K562 (cell line): ENCODE results near the gene SRL. TPM values are rescaled to one million over a fixed set of nuclear protein-coding genes. Genes with fewer than 3 reads are reported as not detected.
A peak's percentile ranks its signal among the peaks of the same experiment; 100 is the strongest.

Experiments used
- BRF1 ChIP-seq: IDR thresholded peaks from 3 replicates; pipeline ENCODE4 v1.6.1; 2011; ENCODE audit warnings: borderline replicate concordance, mild to moderate bottlenecking; ENCODE audit not compliant: insufficient read length; ENCODE audit errors: extremely low read depth
- FOXA3 ChIP-seq, 2 experiments: fragments of 450-650 bp in 1 of 2; sonication (generic) in 1 of 2; formaldehyde crosslinking; IDR thresholded peaks in 1 of 2; conservative IDR thresholded peaks in 1 of 2; 2 replicates each; pipeline versions ENCODE4 v1.4.0 to v1.8.0; 2020 to 2022; ENCODE audit warnings: mild to moderate bottlenecking in 2 of 2, missing genetic modification reagents in 1 of 2
- KLF10 ChIP-seq: fragments of 250-450 bp; sonication (Bioruptor Pico); IDR thresholded peaks from 2 replicates; pipeline ENCODE4 v1.6.1; 2021; ENCODE audit warnings: matching md5 sums
- L3MBTL2 ChIP-seq: fragments of 450-650 bp; IDR thresholded peaks from 2 replicates; pipeline ENCODE4 v1.6.1; 2016; ENCODE audit warnings: mild to moderate bottlenecking, moderate library complexity
- ZC3H4 ChIP-seq: sonication (generic); formaldehyde crosslinking; IDR thresholded peaks from 2 replicates; pipeline ENCODE4 v1.9.0; 2021; ENCODE audit warnings: missing genetic modification reagents, borderline replicate concordance
- ZNF384 ChIP-seq: IDR thresholded peaks from 2 replicates; pipeline ENCODE4 v1.6.1; 2012; ENCODE audit warnings: low read depth, low read length, improper control_type of control experiment
- polyA plus RNA-seq, 8 experiments: library from polyadenylated mRNA; depleted of rRNA in 4 of 8; stranded (reverse) in 5 of 8; unstranded in 3 of 8; fragments of >200 nt; fragmentation: Nextera tagmentation in 2 of 8; fragmentation: Illumina TruSeq in 1 of 8; extraction: Ambion mirVana in 2 of 8; extraction: Trizol in 1 of 8; gene quantifications; 2 replicates each; pipeline versions ENCODE4 v1.2.1 to v1.2.3, GENCODE V29; 2011 to 2014; ENCODE audit warnings: inconsistent platforms in 1 of 8, missing spikeins in 1 of 8
- total RNA-seq, 7 experiments: library from RNA; depleted of rRNA in 6 of 7; stranded (reverse); fragments of >200 nt in 6 of 7; fragmentation: Illumina TruSeq in 2 of 7; extraction: Trizol in 2 of 7; gene quantifications; 2 replicates each; pipeline versions ENCODE4 v1.2.1 to v1.2.3, GENCODE V29; 2011 to 2021; ENCODE audit warnings: low replicate concordance in 1 of 7
- TF ChIP-seq, protein P1 (sequence below): fragments of 250-450 bp; sonication (Bioruptor Pico); IDR thresholded peaks from 2 replicates; pipeline ENCODE4 v1.4.0; 2020; ENCODE audit warnings: mild to moderate bottlenecking, moderate library complexity, borderline replicate concordance
- TF ChIP-seq, protein P2 (sequence below): fragments of 450-650 bp; IDR thresholded peaks from 2 replicates; pipeline ENCODE4 v1.7.0; 2016; ENCODE audit warnings: borderline replicate concordance
- TF ChIP-seq, protein P3 (sequence below): sonication (generic); formaldehyde crosslinking; IDR thresholded peaks from 2 replicates; pipeline ENCODE4 v1.8.0; 2022; ENCODE audit warnings: mild to moderate bottlenecking, missing genetic modification reagents
- TF ChIP-seq, protein P4 (sequence below): sonication (generic); formaldehyde crosslinking; IDR thresholded peaks from 2 replicates; pipeline ENCODE4 v1.8.1; 2023; ENCODE audit warnings: mild to moderate bottlenecking, missing genetic modification reagents
- TF ChIP-seq, protein P5 (sequence below): fragments of 450-650 bp; IDR thresholded peaks from 2 replicates; pipeline ENCODE4 v1.6.1; 2016
- TF ChIP-seq, protein P6 (sequence below): fragments of 450-650 bp; formaldehyde crosslinking; IDR thresholded peaks from 2 replicates; pipeline ENCODE4 v1.4.0; 2020; ENCODE audit warnings: mild to moderate bottlenecking

The SRL gene
- total and polyA plus RNA-seq, 9 of the 15 experiments (the other 6 are each of a cell fraction or from before 2014, with no cell fraction given) = 0.01 TPM; not detected in 8

DNA sequence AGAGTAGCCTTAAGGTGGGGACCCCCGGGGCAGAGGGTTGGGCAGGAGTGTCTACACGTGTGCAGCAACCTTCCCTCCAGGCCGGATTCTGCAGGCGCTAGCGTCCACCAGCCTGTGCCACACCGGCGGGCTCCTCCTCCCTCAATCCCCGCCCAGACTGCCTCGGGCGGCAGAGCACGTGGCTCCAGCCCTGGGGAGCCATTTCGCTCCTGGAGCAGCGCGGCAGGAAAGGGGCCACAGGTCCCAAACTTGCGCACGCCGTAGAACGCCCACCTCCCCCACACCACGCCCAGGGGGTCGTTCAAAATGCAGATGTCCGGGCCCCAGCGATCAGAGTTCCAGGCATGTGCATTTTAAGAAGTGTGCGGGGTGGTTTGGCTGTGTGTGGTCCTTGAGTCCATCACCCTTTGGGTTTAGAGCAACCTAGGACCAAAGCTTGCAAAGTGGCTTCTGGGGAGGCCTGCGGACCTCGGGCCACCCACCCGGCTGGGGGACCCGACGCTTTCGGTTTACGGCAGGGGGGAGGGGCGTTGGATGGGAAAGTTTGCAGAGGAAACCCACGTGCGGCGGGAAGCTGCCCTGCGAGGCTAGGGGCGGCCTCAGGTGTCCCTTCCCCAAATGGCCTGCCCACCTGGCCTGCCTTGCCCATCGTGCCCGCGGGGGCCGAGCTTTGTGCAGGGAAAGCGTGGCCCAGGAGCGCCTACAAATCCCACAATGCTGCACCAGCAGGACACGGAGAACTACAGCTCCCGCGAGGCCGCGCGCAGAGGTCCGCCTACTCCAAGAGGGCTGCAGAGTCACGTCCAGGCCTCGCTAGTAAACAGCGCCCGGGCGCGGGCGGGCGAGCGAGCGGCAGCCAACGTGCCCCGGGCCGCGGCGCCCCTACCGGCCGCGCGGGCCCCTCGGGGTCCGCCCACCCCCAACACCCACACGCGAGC is 29.6 kb upstream of the SRL start (continued):
- TF ChIP-seq, protein P1, sequence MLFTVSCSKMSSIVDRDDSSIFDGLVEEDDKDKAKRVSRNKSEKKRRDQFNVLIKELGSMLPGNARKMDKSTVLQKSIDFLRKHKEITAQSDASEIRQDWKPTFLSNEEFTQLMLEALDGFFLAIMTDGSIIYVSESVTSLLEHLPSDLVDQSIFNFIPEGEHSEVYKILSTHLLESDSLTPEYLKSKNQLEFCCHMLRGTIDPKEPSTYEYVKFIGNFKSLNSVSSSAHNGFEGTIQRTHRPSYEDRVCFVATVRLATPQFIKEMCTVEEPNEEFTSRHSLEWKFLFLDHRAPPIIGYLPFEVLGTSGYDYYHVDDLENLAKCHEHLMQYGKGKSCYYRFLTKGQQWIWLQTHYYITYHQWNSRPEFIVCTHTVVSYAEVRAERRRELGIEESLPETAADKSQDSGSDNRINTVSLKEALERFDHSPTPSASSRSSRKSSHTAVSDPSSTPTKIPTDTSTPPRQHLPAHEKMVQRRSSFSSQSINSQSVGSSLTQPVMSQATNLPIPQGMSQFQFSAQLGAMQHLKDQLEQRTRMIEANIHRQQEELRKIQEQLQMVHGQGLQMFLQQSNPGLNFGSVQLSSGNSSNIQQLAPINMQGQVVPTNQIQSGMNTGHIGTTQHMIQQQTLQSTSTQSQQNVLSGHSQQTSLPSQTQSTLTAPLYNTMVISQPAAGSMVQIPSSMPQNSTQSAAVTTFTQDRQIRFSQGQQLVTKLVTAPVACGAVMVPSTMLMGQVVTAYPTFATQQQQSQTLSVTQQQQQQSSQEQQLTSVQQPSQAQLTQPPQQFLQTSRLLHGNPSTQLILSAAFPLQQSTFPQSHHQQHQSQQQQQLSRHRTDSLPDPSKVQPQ = no peak
- TF ChIP-seq BRF1 = no peak
- TF ChIP-seq, protein P2, sequence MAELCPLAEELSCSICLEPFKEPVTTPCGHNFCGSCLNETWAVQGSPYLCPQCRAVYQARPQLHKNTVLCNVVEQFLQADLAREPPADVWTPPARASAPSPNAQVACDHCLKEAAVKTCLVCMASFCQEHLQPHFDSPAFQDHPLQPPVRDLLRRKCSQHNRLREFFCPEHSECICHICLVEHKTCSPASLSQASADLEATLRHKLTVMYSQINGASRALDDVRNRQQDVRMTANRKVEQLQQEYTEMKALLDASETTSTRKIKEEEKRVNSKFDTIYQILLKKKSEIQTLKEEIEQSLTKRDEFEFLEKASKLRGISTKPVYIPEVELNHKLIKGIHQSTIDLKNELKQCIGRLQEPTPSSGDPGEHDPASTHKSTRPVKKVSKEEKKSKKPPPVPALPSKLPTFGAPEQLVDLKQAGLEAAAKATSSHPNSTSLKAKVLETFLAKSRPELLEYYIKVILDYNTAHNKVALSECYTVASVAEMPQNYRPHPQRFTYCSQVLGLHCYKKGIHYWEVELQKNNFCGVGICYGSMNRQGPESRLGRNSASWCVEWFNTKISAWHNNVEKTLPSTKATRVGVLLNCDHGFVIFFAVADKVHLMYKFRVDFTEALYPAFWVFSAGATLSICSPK = no peak
- TF ChIP-seq, protein P3, sequence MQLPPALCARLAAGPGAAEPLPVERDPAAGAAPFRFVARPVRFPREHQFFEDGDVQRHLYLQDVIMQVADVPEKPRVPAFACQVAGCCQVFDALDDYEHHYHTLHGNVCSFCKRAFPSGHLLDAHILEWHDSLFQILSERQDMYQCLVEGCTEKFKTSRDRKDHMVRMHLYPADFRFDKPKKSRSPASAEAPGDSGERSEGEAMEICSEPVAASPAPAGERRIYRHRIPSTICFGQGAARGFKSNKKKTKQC = peak; percentile 56; the same call in 1 of the 2 replicates
- no peak for TF ChIP-seq ZNF384
- TF ChIP-seq, protein P4, sequence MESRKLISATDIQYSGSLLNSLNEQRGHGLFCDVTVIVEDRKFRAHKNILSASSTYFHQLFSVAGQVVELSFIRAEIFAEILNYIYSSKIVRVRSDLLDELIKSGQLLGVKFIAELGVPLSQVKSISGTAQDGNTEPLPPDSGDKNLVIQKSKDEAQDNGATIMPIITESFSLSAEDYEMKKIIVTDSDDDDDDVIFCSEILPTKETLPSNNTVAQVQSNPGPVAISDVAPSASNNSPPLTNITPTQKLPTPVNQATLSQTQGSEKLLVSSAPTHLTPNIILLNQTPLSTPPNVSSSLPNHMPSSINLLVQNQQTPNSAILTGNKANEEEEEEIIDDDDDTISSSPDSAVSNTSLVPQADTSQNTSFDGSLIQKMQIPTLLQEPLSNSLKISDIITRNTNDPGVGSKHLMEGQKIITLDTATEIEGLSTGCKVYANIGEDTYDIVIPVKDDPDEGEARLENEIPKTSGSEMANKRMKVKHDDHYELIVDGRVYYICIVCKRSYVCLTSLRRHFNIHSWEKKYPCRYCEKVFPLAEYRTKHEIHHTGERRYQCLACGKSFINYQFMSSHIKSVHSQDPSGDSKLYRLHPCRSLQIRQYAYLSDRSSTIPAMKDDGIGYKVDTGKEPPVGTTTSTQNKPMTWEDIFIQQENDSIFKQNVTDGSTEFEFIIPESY (CRISPR knock-in tag) = peak; percentile 65
- TF ChIP-seq, protein P5, sequence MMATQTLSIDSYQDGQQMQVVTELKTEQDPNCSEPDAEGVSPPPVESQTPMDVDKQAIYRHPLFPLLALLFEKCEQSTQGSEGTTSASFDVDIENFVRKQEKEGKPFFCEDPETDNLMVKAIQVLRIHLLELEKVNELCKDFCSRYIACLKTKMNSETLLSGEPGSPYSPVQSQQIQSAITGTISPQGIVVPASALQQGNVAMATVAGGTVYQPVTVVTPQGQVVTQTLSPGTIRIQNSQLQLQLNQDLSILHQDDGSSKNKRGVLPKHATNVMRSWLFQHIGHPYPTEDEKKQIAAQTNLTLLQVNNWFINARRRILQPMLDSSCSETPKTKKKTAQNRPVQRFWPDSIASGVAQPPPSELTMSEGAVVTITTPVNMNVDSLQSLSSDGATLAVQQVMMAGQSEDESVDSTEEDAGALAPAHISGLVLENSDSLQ = no peak; the same call in 1 of the 2 replicates
- TF ChIP-seq FOXA3 (CRISPR knock-in tag; conservative IDR thresholded peaks at IDR 0.05 in 1 of 2, IDR thresholded peaks at IDR 0.05 in 1 of 2) = 0 out of 4 replicates have a peak, but pooled peaks of 1 of the 2 experiments have one; percentile 33
- TF ChIP-seq, protein P6, sequence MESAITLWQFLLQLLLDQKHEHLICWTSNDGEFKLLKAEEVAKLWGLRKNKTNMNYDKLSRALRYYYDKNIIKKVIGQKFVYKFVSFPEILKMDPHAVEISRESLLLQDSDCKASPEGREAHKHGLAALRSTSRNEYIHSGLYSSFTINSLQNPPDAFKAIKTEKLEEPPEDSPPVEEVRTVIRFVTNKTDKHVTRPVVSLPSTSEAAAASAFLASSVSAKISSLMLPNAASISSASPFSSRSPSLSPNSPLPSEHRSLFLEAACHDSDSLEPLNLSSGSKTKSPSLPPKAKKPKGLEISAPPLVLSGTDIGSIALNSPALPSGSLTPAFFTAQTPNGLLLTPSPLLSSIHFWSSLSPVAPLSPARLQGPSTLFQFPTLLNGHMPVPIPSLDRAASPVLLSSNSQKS (CRISPR knock-in tag) = no peak
- TF ChIP-seq L3MBTL2 = peak; percentile 97
- no peak; the same call in none of the 2 replicates for TF ChIP-seq ZC3H4
- TF ChIP-seq KLF10 (CRISPR knock-in tag) = no peak
